Sigmoid colon (tissue), 3 donors: Measurements from ENCODE around the gene PTH2R.

Experiments
- POLR2A ChIP-seq, 2 donors: fragments of 450-650 bp; IDR thresholded peaks; one replicate each; pipeline ENCODE4 v1.6.1; 2016; ENCODE audit warnings: antibody characterized with exemption in 2 of 2, mild to moderate bottlenecking in 2 of 2, moderate library complexity in 2 of 2
- TF ChIP-seq, protein P1 (sequence below), 4 experiments: fragments of 450-650 bp in 3 of 4; fragments of 200-600 bp in 1 of 4; IDR thresholded peaks; one replicate each; pipeline ENCODE4 v1.5.1; 2016 to 2019; ENCODE audit warnings: antibody characterized with exemption in 4 of 4, mild to moderate bottlenecking in 3 of 4, moderate library complexity in 2 of 4

DNA sequence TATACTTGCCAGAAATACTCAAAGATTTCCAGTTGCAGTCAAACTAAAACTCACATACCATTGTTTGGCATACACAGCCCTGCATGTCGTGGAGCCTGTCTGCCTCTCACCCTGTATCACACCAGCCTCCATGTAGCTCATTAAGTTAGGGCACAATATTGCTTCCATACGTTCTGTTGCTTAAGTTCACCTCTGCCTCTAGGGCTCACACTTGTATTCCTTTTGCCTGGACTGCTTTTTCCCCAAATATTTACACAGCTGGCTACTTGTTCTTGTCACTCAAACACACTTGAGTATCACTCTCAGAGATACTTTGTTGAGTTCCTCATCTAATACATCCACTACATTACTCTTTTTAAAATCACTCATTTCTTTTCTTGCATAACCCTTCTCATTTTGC lies 83.1 kb downstream of the PTH2R start:
- TF ChIP-seq, protein P1, sequence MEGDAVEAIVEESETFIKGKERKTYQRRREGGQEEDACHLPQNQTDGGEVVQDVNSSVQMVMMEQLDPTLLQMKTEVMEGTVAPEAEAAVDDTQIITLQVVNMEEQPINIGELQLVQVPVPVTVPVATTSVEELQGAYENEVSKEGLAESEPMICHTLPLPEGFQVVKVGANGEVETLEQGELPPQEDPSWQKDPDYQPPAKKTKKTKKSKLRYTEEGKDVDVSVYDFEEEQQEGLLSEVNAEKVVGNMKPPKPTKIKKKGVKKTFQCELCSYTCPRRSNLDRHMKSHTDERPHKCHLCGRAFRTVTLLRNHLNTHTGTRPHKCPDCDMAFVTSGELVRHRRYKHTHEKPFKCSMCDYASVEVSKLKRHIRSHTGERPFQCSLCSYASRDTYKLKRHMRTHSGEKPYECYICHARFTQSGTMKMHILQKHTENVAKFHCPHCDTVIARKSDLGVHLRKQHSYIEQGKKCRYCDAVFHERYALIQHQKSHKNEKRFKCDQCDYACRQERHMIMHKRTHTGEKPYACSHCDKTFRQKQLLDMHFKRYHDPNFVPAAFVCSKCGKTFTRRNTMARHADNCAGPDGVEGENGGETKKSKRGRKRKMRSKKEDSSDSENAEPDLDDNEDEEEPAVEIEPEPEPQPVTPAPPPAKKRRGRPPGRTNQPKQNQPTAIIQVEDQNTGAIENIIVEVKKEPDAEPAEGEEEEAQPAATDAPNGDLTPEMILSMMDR (IDR thresholded peaks at IDR 0.05), result no peak
- no peak for TF ChIP-seq POLR2A (IDR thresholded peaks at IDR 0.05)
